KMS-11 (cell line): ENCODE data around the gene MAP3K4.
"Not testable (repeated sequence)": the region's sequence is repeated elsewhere in the genome, so short reads cannot be mapped to it uniquely, and the experiment has no call there.

ENCODE experiments used
- H2AFZ ChIP-seq: fragments of 200-600 bp; sonication (generic); 2 replicates; pipeline ENCODE4 v1.6.1; 2016; ENCODE audit warnings: antibody characterized with exemption, mixed run types, low read depth
- H3K27ac ChIP-seq: fragments of 200-600 bp; sonication (generic); 2 replicates; pipeline ENCODE4 v1.6.1; 2016; ENCODE audit warnings: mild to moderate bottlenecking, mixed run types
- H3K27me3 ChIP-seq: fragments of 200-600 bp; sonication (generic); 2 replicates; pipeline ENCODE4 v1.6.1; 2017; ENCODE audit warnings: mild to moderate bottlenecking, low read depth, mixed run types, moderate library complexity; ENCODE audit not compliant: insufficient read depth
- H3K36me3 ChIP-seq: fragments of 200-600 bp; sonication (generic); 2 replicates; pipeline ENCODE4 v1.6.1; 2017; ENCODE audit warnings: mild to moderate bottlenecking, mixed run types; ENCODE audit not compliant: insufficient read depth
- H3K4me1 ChIP-seq: fragments of 200-600 bp; sonication (generic); 2 replicates; pipeline ENCODE4 v1.6.1; 2016; ENCODE audit warnings: mild to moderate bottlenecking, low read depth, mixed run types; ENCODE audit not compliant: poor library complexity, severe bottlenecking
- H3K4me2 ChIP-seq: fragments of 200-600 bp; sonication (generic); 2 replicates; pipeline ENCODE4 v1.7.0; 2016; ENCODE audit warnings: mild to moderate bottlenecking, mixed run types
- H3K4me3 ChIP-seq: fragments of 200-600 bp; sonication (generic); IDR thresholded peaks from 2 replicates; pipeline ENCODE4 v1.6.1; 2017; ENCODE audit warnings: low read depth, low read length, mixed read lengths; ENCODE audit not compliant: insufficient read depth
- H3K79me2 ChIP-seq: fragments of 200-600 bp; sonication (generic); 2 replicates; pipeline ENCODE4 v1.6.1; 2016; ENCODE audit warnings: low read depth, mixed run types; ENCODE audit not compliant: insufficient read depth
- H3K9ac ChIP-seq: fragments of 200-600 bp; sonication (generic); 2 replicates; pipeline ENCODE4 v1.6.1; 2016; ENCODE audit warnings: mild to moderate bottlenecking, mixed run types
- H4K20me1 ChIP-seq: fragments of 200-600 bp; sonication (generic); 2 replicates; pipeline ENCODE4 v1.6.1; 2016; ENCODE audit warnings: mild to moderate bottlenecking, mixed run types; ENCODE audit not compliant: insufficient read depth
- TF ChIP-seq, protein P1 (sequence below): fragments of 200-600 bp; sonication (generic); conservative IDR thresholded peaks from 2 replicates; pipeline ENCODE4 v1.6.1; 2017; ENCODE audit warnings: low read depth, mild to moderate bottlenecking, antibody characterized with exemption, low read length, moderate library complexity, mixed read lengths

MAP3K4 gene

DNA sequence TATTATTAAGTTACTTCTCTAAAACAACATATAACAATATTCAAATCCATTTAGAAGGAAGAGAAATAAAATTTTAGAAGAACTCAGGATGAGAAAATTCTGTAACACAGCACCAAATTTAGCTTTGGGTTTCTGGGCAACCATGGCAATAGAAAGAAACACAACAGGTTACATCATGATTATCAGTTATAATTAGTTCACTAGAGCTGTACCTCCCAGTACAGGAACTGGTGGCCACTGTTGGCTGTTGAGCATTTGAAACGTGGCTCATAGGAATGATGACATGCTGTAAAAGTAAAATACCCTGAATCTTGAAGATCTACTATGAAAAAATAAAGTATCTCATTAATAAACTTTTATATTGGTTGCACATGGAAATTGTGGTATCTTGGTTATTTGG is 23.7 kb upstream of the MAP3K4 start:
- H3K4me3 ChIP-seq: no peak overlapping the region
- no peaks in the 10 kb centered on the region for H3K27me3 ChIP-seq
- peak overlapping the region; percentile 10; the same call in 1 of the 2 replicates for H3K4me2 ChIP-seq
- no peak overlapping the region for H2AFZ ChIP-seq
- H3K4me1 ChIP-seq: peaks cover 36% of the 10 kb centered on the region
- H3K79me2 ChIP-seq: no peaks in the 10 kb centered on the region
- no peaks in the 10 kb centered on the region for H4K20me1 ChIP-seq
- TF ChIP-seq, protein P1, sequence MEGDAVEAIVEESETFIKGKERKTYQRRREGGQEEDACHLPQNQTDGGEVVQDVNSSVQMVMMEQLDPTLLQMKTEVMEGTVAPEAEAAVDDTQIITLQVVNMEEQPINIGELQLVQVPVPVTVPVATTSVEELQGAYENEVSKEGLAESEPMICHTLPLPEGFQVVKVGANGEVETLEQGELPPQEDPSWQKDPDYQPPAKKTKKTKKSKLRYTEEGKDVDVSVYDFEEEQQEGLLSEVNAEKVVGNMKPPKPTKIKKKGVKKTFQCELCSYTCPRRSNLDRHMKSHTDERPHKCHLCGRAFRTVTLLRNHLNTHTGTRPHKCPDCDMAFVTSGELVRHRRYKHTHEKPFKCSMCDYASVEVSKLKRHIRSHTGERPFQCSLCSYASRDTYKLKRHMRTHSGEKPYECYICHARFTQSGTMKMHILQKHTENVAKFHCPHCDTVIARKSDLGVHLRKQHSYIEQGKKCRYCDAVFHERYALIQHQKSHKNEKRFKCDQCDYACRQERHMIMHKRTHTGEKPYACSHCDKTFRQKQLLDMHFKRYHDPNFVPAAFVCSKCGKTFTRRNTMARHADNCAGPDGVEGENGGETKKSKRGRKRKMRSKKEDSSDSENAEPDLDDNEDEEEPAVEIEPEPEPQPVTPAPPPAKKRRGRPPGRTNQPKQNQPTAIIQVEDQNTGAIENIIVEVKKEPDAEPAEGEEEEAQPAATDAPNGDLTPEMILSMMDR: no peak
- H3K27ac ChIP-seq: no peak overlapping the region
- H3K36me3 ChIP-seq: no peaks in the 10 kb centered on the region
- H3K9ac ChIP-seq: no peak overlapping the region

DNA sequence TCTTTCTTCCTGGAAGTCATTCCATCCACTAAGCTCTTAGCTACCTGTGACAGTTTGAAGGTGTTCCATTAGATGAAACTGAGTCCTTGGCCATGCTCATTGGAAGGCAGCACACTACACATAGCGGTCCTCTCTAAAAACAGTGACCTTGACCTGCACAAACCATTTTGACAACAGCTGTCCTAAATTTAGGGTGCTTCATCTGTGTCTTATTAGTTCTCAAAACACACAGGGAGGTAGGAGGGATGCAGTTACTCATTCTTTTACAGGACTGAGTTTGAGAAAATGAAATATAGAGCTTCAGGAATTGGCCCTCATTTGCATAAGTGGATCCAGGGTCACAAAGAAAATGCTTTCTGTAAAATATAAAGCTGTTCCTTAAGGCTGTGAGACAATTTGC is 20.4 kb upstream of the MAP3K4 start:
- H3K27ac ChIP-seq: no peak overlapping the region
- H3K4me1 ChIP-seq: peaks cover 52% of the 10 kb centered on the region
- H3K4me2 ChIP-seq: no peak overlapping the region; the same call in 1 of the 2 replicates
- H3K27me3 ChIP-seq: no peaks in the 10 kb centered on the region
- no peak overlapping the region for H3K4me3 ChIP-seq
- TF ChIP-seq, protein P1: no peak
- H4K20me1 ChIP-seq: no peaks in the 10 kb centered on the region
- H3K36me3 ChIP-seq: no peaks in the 10 kb centered on the region
- no peak overlapping the region for H2AFZ ChIP-seq
- no peaks in the 10 kb centered on the region for H3K79me2 ChIP-seq
- no peak overlapping the region for H3K9ac ChIP-seq

GRCh38 chr6:160972111-160972510 is 19.5 kb upstream of the MAP3K4 start:
- H3K27ac ChIP-seq: peak overlapping the region; percentile 96
- no peaks in the 10 kb centered on the region for H4K20me1 ChIP-seq
- H3K36me3 ChIP-seq: no peaks in the 10 kb centered on the region
- peak overlapping the region; percentile 65 for H3K9ac ChIP-seq
- peak overlapping the region; percentile 81 for H3K4me2 ChIP-seq
- peak overlapping the region; percentile 62 for H2AFZ ChIP-seq
- no peaks in the 10 kb centered on the region for H3K79me2 ChIP-seq
- H3K4me1 ChIP-seq: peaks cover 50% of the 10 kb centered on the region
- no peak overlapping the region for H3K4me3 ChIP-seq
- TF ChIP-seq, protein P1: no peak
- no peaks in the 10 kb centered on the region for H3K27me3 ChIP-seq

GRCh38 chr6:160972594-160972993 is 19.0 kb upstream of the MAP3K4 start:
- peak overlapping the region; percentile 96 for H3K27ac ChIP-seq
- not testable (repeated sequence) for H3K36me3 ChIP-seq, H3K4me3 ChIP-seq, H3K27me3 ChIP-seq, H4K20me1 ChIP-seq, H3K79me2 ChIP-seq
- H3K9ac ChIP-seq: peak overlapping the region; percentile 65
- peak overlapping the region; percentile 81 for H3K4me2 ChIP-seq
- H2AFZ ChIP-seq: peak overlapping the region; percentile 62
- peaks cover 45% of the 10 kb centered on the region for H3K4me1 ChIP-seq

DNA sequence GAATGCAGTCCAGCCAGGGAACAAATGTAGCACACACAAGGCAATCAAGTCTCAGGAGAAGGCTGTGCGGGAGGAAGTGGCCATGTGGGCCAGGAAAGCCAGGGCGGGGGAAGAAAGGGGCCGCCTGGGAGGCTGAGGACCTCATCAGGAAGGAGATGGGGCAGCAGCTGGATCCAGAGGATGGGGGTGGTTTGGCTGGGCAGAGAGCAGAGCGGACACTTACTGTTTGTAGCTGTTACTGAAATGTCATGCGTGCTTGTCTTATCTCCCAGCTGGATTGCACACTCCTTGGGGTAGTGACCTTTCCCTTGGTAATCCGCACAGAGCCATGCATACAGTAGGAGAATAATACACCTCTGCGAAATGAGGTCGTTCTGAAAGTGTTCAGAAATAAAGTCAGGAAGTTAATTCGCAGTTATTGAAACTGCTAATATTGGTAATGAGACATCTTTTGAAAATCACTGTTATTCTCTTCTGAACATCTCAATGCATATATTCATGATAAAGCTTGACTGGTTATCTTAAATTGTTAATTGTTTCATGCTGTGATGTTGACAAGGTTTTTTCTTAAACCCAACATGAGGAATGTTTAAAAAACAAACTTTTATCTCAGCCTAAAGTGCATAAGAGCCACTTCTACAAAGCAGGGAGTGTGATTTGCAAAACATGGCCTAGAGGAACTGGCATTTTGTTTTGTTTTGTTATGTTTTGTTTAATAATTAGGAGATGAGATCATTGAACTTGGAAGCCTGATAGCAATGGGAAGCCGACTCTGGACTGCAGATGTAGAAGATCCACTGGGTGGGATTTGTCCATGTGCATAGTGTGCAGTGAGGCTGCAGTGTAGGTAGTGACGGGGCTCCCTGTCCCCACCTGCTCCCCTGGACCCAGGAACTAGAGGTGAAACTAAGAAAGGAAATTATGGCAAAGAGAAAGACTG is 18.0 kb upstream of the MAP3K4 start:
- TF ChIP-seq, protein P1: no peak
- 0 out of 2 replicates have a peak overlapping the region, but pooled peaks have one; percentile 81 for H3K4me2 ChIP-seq
- peaks cover 36% of the 10 kb centered on the region for H3K4me1 ChIP-seq
- no peak overlapping the region for H3K9ac ChIP-seq
- no peak overlapping the region for H2AFZ ChIP-seq
- H3K27me3 ChIP-seq: no peaks in the 10 kb centered on the region
- no peaks in the 10 kb centered on the region for H4K20me1 ChIP-seq
- H3K4me3 ChIP-seq: no peak overlapping the region
- H3K27ac ChIP-seq: peak overlapping the region; percentile 96; the same call in 1 of the 2 replicates
- H3K36me3 ChIP-seq: no peaks in the 10 kb centered on the region
- no peaks in the 10 kb centered on the region for H3K79me2 ChIP-seq
